Measurements from ENCODE around the gene SBSN. TPM values are rescaled to one million over a fixed set of nuclear protein-coding genes. Genes with fewer than 3 reads are reported as not detected.
A peak's percentile ranks its signal among the peaks of the same experiment; 100 is the strongest.

SBSN gene
- polyA plus RNA-seq, 1 donor = not detected

- no CpG with 5 or more reads among the region's 4 CpGs for WGBS (ENCODE audit: insufficient coverage, low lambda C conversion rate)
- peaks cover 4% of the 10 kb centered on the region for H3K4me1 ChIP-seq (ENCODE audit: control insufficient read depth, insufficient read depth, low read length)
- H3K36me3 ChIP-seq (ENCODE audit: control insufficient read depth, insufficient read depth, low read length) = peaks cover 4% of the 10 kb centered on the region
- no peak overlapping the region for H3K27ac ChIP-seq (ENCODE audit: low read length)
- no peak overlapping the region for H3K4me3 ChIP-seq (ENCODE audit: low read length)
- H3K9me3 ChIP-seq (ENCODE audit: control insufficient read depth, low read depth, low read length) = no peaks in the 10 kb centered on the region
- no peaks in the 10 kb centered on the region for H3K27me3 ChIP-seq (ENCODE audit: control insufficient read depth, insufficient read depth, low read length)
- DNase-seq = no peak
Observed at GRCh38 chr19:35502751-35503150, 25.4 kb downstream of the SBSN start.

- Histone ChIP-seq H3K27me3 (ENCODE audit: control insufficient read depth, insufficient read depth, low read length) (no peaks in the 10 kb centered on the region), H3K36me3 (ENCODE audit: control insufficient read depth, insufficient read depth, low read length) (peaks cover 4% of the 10 kb centered on the region), H3K4me3 (ENCODE audit: low read length) (no peak overlapping the region), H3K27ac (ENCODE audit: low read length) (no peak overlapping the region), H3K4me1 (ENCODE audit: control insufficient read depth, insufficient read depth, low read length) (peaks cover 4% of the 10 kb centered on the region), H3K9me3 (ENCODE audit: control insufficient read depth, low read depth, low read length) (no peaks in the 10 kb centered on the region)
- DNase-seq = no peak
- WGBS (ENCODE audit: insufficient coverage, low lambda C conversion rate) = no CpG with 5 or more reads among the region's 15 CpGs
Observed at GRCh38 chr19:35501684-35502083, 26.4 kb downstream of the SBSN start.

GRCh38 chr19:35500611-35501010, 27.5 kb downstream of the SBSN start:
- no CpG with 5 or more reads among the region's 10 CpGs for WGBS (ENCODE audit: insufficient coverage, low lambda C conversion rate)
- DNase-seq = no peak
- H3K27ac ChIP-seq (ENCODE audit: low read length) = no peak overlapping the region
- H3K4me1 ChIP-seq (ENCODE audit: control insufficient read depth, insufficient read depth, low read length) = no peaks in the 10 kb centered on the region
- peaks cover 4% of the 10 kb centered on the region for H3K36me3 ChIP-seq (ENCODE audit: control insufficient read depth, insufficient read depth, low read length)
- H3K4me3 ChIP-seq (ENCODE audit: low read length) = no peak overlapping the region
- no peaks in the 10 kb centered on the region for H3K27me3 ChIP-seq (ENCODE audit: control insufficient read depth, insufficient read depth, low read length)
- H3K9me3 ChIP-seq (ENCODE audit: control insufficient read depth, low read depth, low read length) = no peaks in the 10 kb centered on the region

- WGBS (ENCODE audit: insufficient coverage, low lambda C conversion rate) = 80% methylated on average over 1 of the region's 9 CpGs
- H3K4me1 ChIP-seq (ENCODE audit: control insufficient read depth, insufficient read depth, low read length) = peaks cover 4% of the 10 kb centered on the region
- peaks cover 4% of the 10 kb centered on the region for H3K36me3 ChIP-seq (ENCODE audit: control insufficient read depth, insufficient read depth, low read length)
- H3K27ac ChIP-seq (ENCODE audit: low read length) = no peak overlapping the region
- no peaks in the 10 kb centered on the region for H3K9me3 ChIP-seq (ENCODE audit: control insufficient read depth, low read depth, low read length)
- no peak overlapping the region for H3K4me3 ChIP-seq (ENCODE audit: low read length)
- H3K27me3 ChIP-seq (ENCODE audit: control insufficient read depth, insufficient read depth, low read length) = no peaks in the 10 kb centered on the region
- DNase-seq = no peak
Observed at GRCh38 chr19:35498984-35499527, 29.1 kb downstream of the SBSN start.

GRCh38 chr19:35498220-35498619, 29.9 kb downstream of the SBSN start:
- WGBS (ENCODE audit: insufficient coverage, low lambda C conversion rate) = no CpG with 5 or more reads among the region's 3 CpGs

GRCh38 chr19:35497406-35497805, 30.7 kb downstream of the SBSN start:
- Histone ChIP-seq H3K9me3 (ENCODE audit: control insufficient read depth, low read depth, low read length) (no peaks in the 10 kb centered on the region), H3K27me3 (ENCODE audit: control insufficient read depth, insufficient read depth, low read length) (no peaks in the 10 kb centered on the region), H3K36me3 (ENCODE audit: control insufficient read depth, insufficient read depth, low read length) (peaks cover 4% of the 10 kb centered on the region), H3K4me3 (ENCODE audit: low read length) (no peak overlapping the region), H3K27ac (ENCODE audit: low read length) (no peak overlapping the region), H3K4me1 (ENCODE audit: control insufficient read depth, insufficient read depth, low read length) (peaks cover 4% of the 10 kb centered on the region)
- no CpG with 5 or more reads among the region's 14 CpGs for WGBS (ENCODE audit: insufficient coverage, low lambda C conversion rate)
- no peak for DNase-seq

More at GRCh38 chr19:35498220-35498619, 29.9 kb downstream of the SBSN start:
- Histone ChIP-seq H3K9me3 (ENCODE audit: control insufficient read depth, low read depth, low read length) (no peaks in the 10 kb centered on the region), H3K27ac (ENCODE audit: low read length) (no peak overlapping the region), H3K4me3 (ENCODE audit: low read length) (no peak overlapping the region), H3K4me1 (ENCODE audit: control insufficient read depth, insufficient read depth, low read length) (peaks cover 4% of the 10 kb centered on the region), H3K27me3 (ENCODE audit: control insufficient read depth, insufficient read depth, low read length) (no peaks in the 10 kb centered on the region), H3K36me3 (ENCODE audit: control insufficient read depth, insufficient read depth, low read length) (peaks cover 4% of the 10 kb centered on the region)
- DNase-seq = no peak

GRCh38 chr19:35495107-35496064, 32.7 kb downstream of the SBSN start:
- 87% methylated on average over 3 of the region's 30 CpGs for WGBS (ENCODE audit: insufficient coverage, low lambda C conversion rate)
- Histone ChIP-seq H3K4me1 (ENCODE audit: control insufficient read depth, insufficient read depth, low read length) (peaks cover 4% of the 10 kb centered on the region), H3K36me3 (ENCODE audit: control insufficient read depth, insufficient read depth, low read length) (peaks cover 4% of the 10 kb centered on the region), H3K4me3 (ENCODE audit: low read length) (no peak overlapping the region), H3K27me3 (ENCODE audit: control insufficient read depth, insufficient read depth, low read length) (no peaks in the 10 kb centered on the region), H3K9me3 (ENCODE audit: control insufficient read depth, low read depth, low read length) (no peaks in the 10 kb centered on the region), H3K27ac (ENCODE audit: low read length) (no peak overlapping the region)
- DNase-seq = peak; percentile 45 to 54

- H3K4me3 ChIP-seq (ENCODE audit: low read length) = no peak overlapping the region
- WGBS (ENCODE audit: insufficient coverage, low lambda C conversion rate) = no CpG with 5 or more reads among the region's 9 CpGs
- no peak for DNase-seq
- peaks cover 3% of the 10 kb centered on the region for H3K36me3 ChIP-seq (ENCODE audit: control insufficient read depth, insufficient read depth, low read length)
- no peaks in the 10 kb centered on the region for H3K9me3 ChIP-seq (ENCODE audit: control insufficient read depth, low read depth, low read length)
- no peak overlapping the region for H3K27ac ChIP-seq (ENCODE audit: low read length)
- H3K4me1 ChIP-seq (ENCODE audit: control insufficient read depth, insufficient read depth, low read length) = peaks cover 4% of the 10 kb centered on the region
- H3K27me3 ChIP-seq (ENCODE audit: control insufficient read depth, insufficient read depth, low read length) = no peaks in the 10 kb centered on the region
Observed at GRCh38 chr19:35493971-35494370, 34.1 kb downstream of the SBSN start.

- H3K4me1 ChIP-seq (ENCODE audit: control insufficient read depth, insufficient read depth, low read length) = peaks cover 8% of the 10 kb centered on the region
- no peaks in the 10 kb centered on the region for H3K36me3 ChIP-seq (ENCODE audit: control insufficient read depth, insufficient read depth, low read length)
- H3K27me3 ChIP-seq (ENCODE audit: control insufficient read depth, insufficient read depth, low read length) = no peaks in the 10 kb centered on the region
- H3K27ac ChIP-seq (ENCODE audit: low read length) = no peak overlapping the region
- DNase-seq = peak in 1 of 2 donors; percentile 18
- no peak overlapping the region for H3K4me3 ChIP-seq (ENCODE audit: low read length)
- H3K9me3 ChIP-seq (ENCODE audit: control insufficient read depth, low read depth, low read length) = no peaks in the 10 kb centered on the region
- no CpG with 5 or more reads among the region's 9 CpGs for WGBS (ENCODE audit: insufficient coverage, low lambda C conversion rate)
Observed at GRCh38 chr19:35491836-35492360, 36.2 kb downstream of the SBSN start.

- no peak for DNase-seq
- Histone ChIP-seq H3K27me3 (ENCODE audit: control insufficient read depth, insufficient read depth, low read length) (no peaks in the 10 kb centered on the region), H3K4me3 (ENCODE audit: low read length) (no peak within 1 kb of the TSS), H3K4me1 (ENCODE audit: control insufficient read depth, insufficient read depth, low read length) (peaks cover 18% of the 10 kb centered on the region), H3K27ac (ENCODE audit: low read length) (no peak within 1 kb of the TSS), H3K36me3 (ENCODE audit: control insufficient read depth, insufficient read depth, low read length) (no peaks in the 10 kb centered on the region), H3K9me3 (ENCODE audit: control insufficient read depth, low read depth, low read length) (no peaks in the 10 kb centered on the region)
- no CpG with 5 or more reads among the region's 9 CpGs for WGBS (ENCODE audit: insufficient coverage, low lambda C conversion rate)
Observed at GRCh38 chr19:35490364-35490763, 37.7 kb downstream of the SBSN start, which contains the start of gene KRTDAP. KRTDAP (minus strand) TSS chr19:35490464; CDS start chr19:35490442, 22 bp downstream.
